ENCODE measurements around the gene GUK1. TPM values are rescaled to one million over a fixed set of nuclear protein-coding genes. Genes with fewer than 3 reads are reported as not detected.

The GUK1 gene
- total and polyA plus RNA-seq, 2 of the 8 experiments (the other 6 are each of a cell fraction or from before 2014, with no cell fraction given), result 68.5 to 183 TPM

DNA sequence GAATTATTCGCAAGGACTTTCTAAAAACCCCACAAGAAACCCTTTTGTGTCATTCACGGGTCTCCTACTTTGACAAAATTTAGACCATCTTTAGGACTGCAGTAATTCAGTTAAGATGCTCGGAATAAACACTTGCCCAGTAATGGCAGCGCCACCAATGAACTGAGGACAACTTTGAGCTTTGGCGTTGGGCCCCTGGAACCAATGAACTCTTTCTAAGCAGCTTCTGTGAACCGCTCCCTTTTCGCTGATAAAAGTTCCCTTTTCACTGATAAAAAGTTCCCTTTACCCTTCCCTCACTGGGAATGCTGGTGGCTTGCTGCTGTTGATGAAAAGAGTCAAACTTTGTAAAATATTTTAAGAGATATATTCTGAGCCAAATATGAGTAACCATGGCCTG lies 29.5 kb upstream of the GUK1 start:
- Histone ChIP-seq H3K4me1 (replicated peaks in 1 of 4; ENCODE audit: control insufficient read depth in 3 of 4, insufficient read depth in 4 of 4, low read length in 3 of 4) (peaks cover 0 to 7% (median under 1%) of the 10 kb centered on the region in 4 experiments; a peak in 5 of 7 replicates), H2AFZ (ENCODE audit: low read length) (no peak overlapping the region), H2BK20ac (ENCODE audit: low read length) (no peak overlapping the region), H2BK5ac (ENCODE audit: low read depth, low read length) (no peak overlapping the region), H3K9ac (replicated peaks in 1 of 4; ENCODE audit: extremely low read depth in 1 of 4, low read depth in 3 of 4, low read length in 3 of 4) (no peak overlapping the region; a peak in 1 of 7 replicates), H3K27ac (ENCODE audit: low read depth, low read length) (no peak overlapping the region), H3K23ac (ENCODE audit: insufficient read length) (no peak overlapping the region), H3K79me2 (ENCODE audit: control insufficient read depth in 1 of 2, insufficient read depth in 2 of 2, low read length in 2 of 2) (peaks cover 3 to 8% of the 10 kb centered on the region in 2 experiments; a peak in 2 of 4 replicates), H3K14ac (ENCODE audit: insufficient read length) (no peak overlapping the region), H4K20me1 (replicated peaks in 1 of 2; ENCODE audit: control insufficient read depth in 1 of 2, insufficient read depth in 2 of 2, low read length in 2 of 2) (peaks cover 0 to 13% of the 10 kb centered on the region in 2 experiments), H4K91ac (replicated peaks; ENCODE audit: insufficient read length, low read length) (no peak overlapping the region), H3K79me1 (ENCODE audit: low read depth, low read length) (peaks cover 12% of the 10 kb centered on the region; the same call in 1 of the 2 replicates), H4K5ac (ENCODE audit: insufficient read length, low read depth, low read length) (no peak overlapping the region), H2BK120ac (replicated peaks; ENCODE audit: low read depth, low read length) (no peak overlapping the region), H3K4ac (replicated peaks; ENCODE audit: insufficient read length, low read depth, low read length) (no peak overlapping the region), H2BK15ac (ENCODE audit: low read length) (no peak overlapping the region), H3K4me3 (ENCODE audit: extremely low read depth in 1 of 4, insufficient read depth in 2 of 4, low read depth in 3 of 4, low read length in 4 of 4) (no peak overlapping the region), H3K18ac (ENCODE audit: extremely low read depth, low read length) (no peak overlapping the region), H3K36me3 (ENCODE audit: control insufficient read depth in 2 of 4, insufficient read depth in 4 of 4, low read length in 3 of 4) (peaks cover 3 to 16% (median 8%) of the 10 kb centered on the region in 4 experiments; a peak in 5 of 8 replicates), H3K9me3 (ENCODE audit: insufficient read depth in 2 of 2, low read depth in 1 of 2, low read length in 1 of 2) (peaks cover 0 to 6% of the 10 kb centered on the region in 2 experiments; a peak in 1 of 4 replicates), H2AK5ac (ENCODE audit: low read depth, low read length) (no peak overlapping the region), H3K4me2 (ENCODE audit: insufficient read depth in 1 of 2, low read depth in 2 of 2, low read length in 2 of 2) (peak overlapping the region in 1 of 2 experiments; percentile 79; a peak in 1 of 4 replicates), H4K8ac (ENCODE audit: extremely low read depth, insufficient read depth, low read length) (no peak overlapping the region), H3K23me2 (ENCODE audit: low read depth, low read length) (peaks cover 8% of the 10 kb centered on the region; the same call in 1 of the 2 replicates), H3K27me3 (replicated peaks in 1 of 4; ENCODE audit: control insufficient read depth in 3 of 4, extremely low read depth in 1 of 4, insufficient read depth in 3 of 4, low read length in 3 of 4) (peaks cover 0 to 6% (median 5%) of the 10 kb centered on the region in 4 experiments; a peak in 2 of 7 replicates), H3K56ac (replicated peaks; ENCODE audit: insufficient read length, low read depth, low read length) (no peak overlapping the region), H2BK12ac (ENCODE audit: low read depth, low read length) (no peak overlapping the region)
- DNase-seq (ENCODE audit: low read depth in 1 of 2, low spot score in 2 of 2) (no peak), FAIRE-seq (no peak)
- TF ChIP-seq SIN3A (conservative IDR thresholded peaks at IDR 0.05 in 1 of 2, IDR thresholded peaks at IDR 0.05 in 1 of 2; ENCODE audit: low read depth in 1 of 2, low read length in 2 of 2) (no peak), BRCA1 (IDR thresholded peaks at IDR 0.05; ENCODE audit: low read depth, low read length) (no peak), CEBPB (IDR thresholded peaks at IDR 0.05; ENCODE audit: low read depth, low read length) (no peak), NRF1 (IDR thresholded peaks at IDR 0.05; ENCODE audit: low read depth, low read length) (no peak), GABPA (IDR thresholded peaks at IDR 0.05; ENCODE audit: borderline replicate concordance, insufficient read depth, low read length) (no peak), TAF7 (optimal IDR thresholded peaks at IDR 0.05; ENCODE audit: borderline replicate concordance, low read depth, low read length) (no peak), CBX8 (IDR thresholded peaks at IDR 0.05; ENCODE audit: borderline replicate concordance, low read depth, low read length) (no peak), JUND (IDR thresholded peaks at IDR 0.05; ENCODE audit: low read length) (no peak), HDAC6 (IDR thresholded peaks at IDR 0.05; ENCODE audit: low read depth, low read length) (no peak)
- TF ChIP-seq, protein P1, sequence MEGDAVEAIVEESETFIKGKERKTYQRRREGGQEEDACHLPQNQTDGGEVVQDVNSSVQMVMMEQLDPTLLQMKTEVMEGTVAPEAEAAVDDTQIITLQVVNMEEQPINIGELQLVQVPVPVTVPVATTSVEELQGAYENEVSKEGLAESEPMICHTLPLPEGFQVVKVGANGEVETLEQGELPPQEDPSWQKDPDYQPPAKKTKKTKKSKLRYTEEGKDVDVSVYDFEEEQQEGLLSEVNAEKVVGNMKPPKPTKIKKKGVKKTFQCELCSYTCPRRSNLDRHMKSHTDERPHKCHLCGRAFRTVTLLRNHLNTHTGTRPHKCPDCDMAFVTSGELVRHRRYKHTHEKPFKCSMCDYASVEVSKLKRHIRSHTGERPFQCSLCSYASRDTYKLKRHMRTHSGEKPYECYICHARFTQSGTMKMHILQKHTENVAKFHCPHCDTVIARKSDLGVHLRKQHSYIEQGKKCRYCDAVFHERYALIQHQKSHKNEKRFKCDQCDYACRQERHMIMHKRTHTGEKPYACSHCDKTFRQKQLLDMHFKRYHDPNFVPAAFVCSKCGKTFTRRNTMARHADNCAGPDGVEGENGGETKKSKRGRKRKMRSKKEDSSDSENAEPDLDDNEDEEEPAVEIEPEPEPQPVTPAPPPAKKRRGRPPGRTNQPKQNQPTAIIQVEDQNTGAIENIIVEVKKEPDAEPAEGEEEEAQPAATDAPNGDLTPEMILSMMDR (IDR thresholded peaks at IDR 0.05; ENCODE audit: control extremely low read depth in 1 of 3, insufficient read depth in 1 of 3, low read depth in 1 of 3, low read length in 3 of 3), result no peak
- WGBS, 2 experiments (ENCODE audit: extremely low coverage in 1 of 2, insufficient coverage in 1 of 2, insufficient read length in 1 of 2, insufficient replicate concordance in 2 of 2, low coverage in 1 of 2, low lambda C conversion rate in 2 of 2, missing lambda C conversion rate in 1 of 2), result 81% methylated on average over 7 of the region's 7 CpGs; no CpG with 5 or more reads in 1 of the 2 experiments
- ChIA-PET POLR2A (ENCODE audit: partially characterized antibody) (interaction anchor here (1.1 to 2.1 kb wide), 4 partner anchors 11 to 54 kb away, joined by 3 to 9 read pairs (median 4); partner anchors contain the start of gene ARF1), CTCF (ENCODE audit: partially characterized antibody) (interaction anchor here (1.0 to 2.5 kb wide), 5 partner anchors 20 to 162 kb away, joined by 3 to 14 read pairs (median 3); partner anchors contain the start of gene WNT3A)
